ENCODE measurements around the gene LUZP4. TPM values are rescaled to one million over a fixed set of nuclear protein-coding genes. Genes with fewer than 3 reads are reported as not detected.
"Not testable (repeated sequence)": the region's sequence is repeated elsewhere in the genome, so short reads cannot be mapped to it uniquely, and the experiment has no call there.

Gene LUZP4, protein sequence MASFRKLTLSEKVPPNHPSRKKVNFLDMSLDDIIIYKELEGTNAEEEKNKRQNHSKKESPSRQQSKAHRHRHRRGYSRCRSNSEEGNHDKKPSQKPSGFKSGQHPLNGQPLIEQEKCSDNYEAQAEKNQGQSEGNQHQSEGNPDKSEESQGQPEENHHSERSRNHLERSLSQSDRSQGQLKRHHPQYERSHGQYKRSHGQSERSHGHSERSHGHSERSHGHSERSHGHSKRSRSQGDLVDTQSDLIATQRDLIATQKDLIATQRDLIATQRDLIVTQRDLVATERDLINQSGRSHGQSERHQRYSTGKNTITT
- polyA plus RNA-seq (2012; ENCODE audit: insufficient read depth, insufficient read length) = not detected

DNA sequence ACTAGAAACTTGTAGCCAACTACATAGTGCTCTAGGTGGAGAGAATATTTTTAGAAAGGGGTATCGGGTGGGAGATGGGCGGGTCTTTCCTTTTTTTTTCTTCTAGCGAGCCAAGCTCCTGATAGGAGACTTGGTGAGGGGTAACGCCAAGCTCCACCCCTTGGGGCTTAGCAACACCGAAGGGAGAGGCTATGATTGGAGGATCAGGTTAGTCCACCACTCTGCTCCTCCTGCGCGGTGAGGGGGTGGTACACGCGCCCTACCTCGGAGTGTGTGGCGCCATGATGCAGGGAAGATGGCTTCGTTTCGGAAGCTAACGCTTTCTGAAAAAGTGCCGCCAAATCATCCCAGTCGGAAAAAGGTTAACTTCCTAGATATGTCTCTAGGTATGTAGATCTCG, at the start of gene LUZP4:
LUZP4 (plus strand) TSS at position 251 of the 400 bp plus-strand sequence; CDS start at position 296, 45 bp downstream.
- no peak for DNase-seq (ENCODE audit: low read depth, low spot score)

DNA sequence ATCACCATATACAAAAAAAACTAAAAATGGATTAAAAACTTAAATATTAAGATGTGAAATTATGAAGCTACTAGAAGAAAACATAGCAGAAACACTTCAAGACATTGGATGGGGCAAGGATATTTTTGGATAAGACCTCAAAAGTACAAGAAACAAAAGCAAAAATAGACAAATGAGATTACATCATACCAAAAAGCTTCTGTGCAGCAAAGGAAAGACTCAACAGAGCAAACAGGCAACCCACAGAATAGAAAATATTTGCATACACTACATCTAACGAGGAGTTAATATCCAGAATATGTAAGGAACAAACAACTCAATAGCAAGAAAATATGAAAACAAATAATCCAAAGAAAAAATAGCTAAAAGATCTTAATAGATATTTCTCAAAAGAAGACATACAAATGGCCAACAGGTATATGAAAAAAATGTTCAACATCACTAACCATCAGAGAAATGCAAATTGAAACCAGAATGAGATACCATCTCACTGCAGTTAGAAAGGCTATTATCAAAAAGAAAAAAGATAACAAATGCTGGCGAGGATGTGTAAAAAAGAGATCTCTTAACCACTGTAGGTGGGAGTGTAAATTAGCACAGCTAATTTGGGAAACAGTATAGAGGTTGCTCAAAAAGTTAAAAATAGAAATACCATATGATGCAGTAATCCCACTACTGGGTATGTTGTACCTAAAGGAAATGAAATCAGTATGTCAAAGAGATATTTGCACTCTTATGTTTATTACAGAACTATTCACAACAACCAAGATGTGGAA, 37.9 kb upstream of the LUZP4 start:
- no peak for DNase-seq (ENCODE audit: low read depth, low spot score)
- H3K4me3 ChIP-seq (ENCODE audit: low read length) = no peak overlapping the region

More for the DNA sequence above, at the start of gene LUZP4:
- no peak within 1 kb of the TSS for H3K4me3 ChIP-seq (ENCODE audit: low read length)

DNA sequence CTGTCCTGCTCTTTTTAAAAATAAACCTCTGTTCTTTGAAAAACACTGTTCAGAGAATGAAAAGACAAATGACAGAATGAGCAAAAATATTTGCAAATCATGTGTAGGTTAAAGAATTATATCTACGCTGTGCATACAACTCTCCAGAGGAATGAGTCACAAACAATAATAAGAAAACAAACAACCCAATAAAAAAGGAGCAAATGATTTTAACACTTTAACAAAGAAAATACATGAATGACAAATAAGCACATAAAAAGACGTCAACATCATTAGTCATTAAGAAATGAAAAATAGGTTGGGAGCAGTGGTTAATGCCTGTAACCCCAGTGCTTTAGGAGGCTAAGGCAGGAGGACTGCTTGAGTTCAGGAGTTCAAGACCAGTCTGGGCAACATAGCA, 34.5 kb upstream of the LUZP4 start:
- no peak overlapping the region for H3K4me3 ChIP-seq (ENCODE audit: low read length)
- no peak for DNase-seq (ENCODE audit: low read depth, low spot score)

DNA sequence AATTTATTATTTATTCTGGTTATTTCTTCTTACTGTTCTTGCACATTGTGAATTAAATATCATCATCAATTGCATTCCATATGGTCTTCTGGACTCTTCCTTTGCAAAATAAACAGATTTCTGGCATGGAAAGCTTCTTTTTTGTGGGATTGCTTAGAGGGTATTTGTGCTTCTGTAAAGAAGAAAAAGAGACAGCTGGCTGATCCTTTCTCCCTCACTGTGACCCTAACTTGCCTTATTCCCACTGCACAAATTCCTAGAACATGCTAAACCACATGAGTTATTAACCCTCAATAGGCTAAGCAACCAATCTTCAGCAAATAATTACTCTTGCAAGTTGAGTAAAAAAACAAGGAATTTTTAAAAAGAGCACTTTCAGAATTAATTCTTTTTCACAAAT, 31.8 kb upstream of the LUZP4 start:
- H3K4me3 ChIP-seq (ENCODE audit: low read length) = no peak overlapping the region
- DNase-seq (ENCODE audit: low read depth, low spot score) = no peak

DNA sequence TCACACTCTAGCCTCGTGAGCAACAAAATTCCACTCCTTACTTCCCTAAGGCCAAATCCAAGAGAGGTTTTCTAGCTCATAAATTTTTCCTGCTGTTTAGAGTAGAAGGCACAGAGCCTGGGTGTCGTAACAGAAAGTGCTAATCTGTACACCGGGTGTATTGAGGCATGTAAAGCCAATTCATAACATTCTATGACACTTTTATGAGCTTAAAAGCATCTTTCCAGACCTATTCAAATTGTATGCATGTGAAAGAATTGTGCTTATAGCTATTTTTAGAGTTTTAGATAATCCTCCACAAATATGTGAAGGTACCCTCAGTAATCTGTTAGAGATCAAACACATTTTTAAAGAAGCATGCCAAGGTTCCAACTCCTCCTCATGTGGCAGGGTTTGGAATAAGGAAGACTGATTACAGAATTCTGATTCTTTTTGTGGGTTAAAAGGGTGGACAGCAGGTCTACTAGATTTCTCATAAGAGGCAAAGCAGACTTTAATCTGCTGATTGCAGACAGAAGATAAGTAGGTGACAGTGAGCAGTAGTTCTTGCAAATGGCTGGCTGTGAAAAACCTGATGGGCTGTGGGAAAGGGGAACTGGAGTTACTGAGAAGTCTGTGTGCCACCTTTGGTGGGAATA, 30.2 kb upstream of the LUZP4 start:
- DNase-seq (ENCODE audit: low read depth, low spot score) = no peak
- H3K4me3 ChIP-seq (ENCODE audit: low read length) = no peak overlapping the region

DNA sequence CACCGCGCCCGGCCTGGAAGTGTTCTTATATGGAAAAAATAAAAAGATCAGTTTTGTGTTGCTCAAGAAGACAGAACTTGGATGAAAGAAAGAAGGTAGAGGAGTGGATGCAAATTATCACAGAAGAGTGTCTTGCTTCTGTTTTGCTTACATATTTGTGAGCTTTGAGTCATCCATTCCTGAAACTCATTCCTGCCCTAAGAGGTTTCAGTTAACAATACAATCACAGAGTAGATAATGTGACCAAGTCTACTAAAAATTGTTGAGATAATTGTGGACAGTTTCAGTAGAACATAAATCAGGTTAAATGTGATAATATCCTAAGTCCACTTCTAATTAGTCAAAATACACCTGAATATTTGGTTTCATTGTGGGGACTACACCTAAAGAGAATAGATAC, 29.2 kb upstream of the LUZP4 start:
- no peak for DNase-seq (ENCODE audit: low read depth, low spot score)
- no peak overlapping the region for H3K4me3 ChIP-seq (ENCODE audit: low read length)

DNA sequence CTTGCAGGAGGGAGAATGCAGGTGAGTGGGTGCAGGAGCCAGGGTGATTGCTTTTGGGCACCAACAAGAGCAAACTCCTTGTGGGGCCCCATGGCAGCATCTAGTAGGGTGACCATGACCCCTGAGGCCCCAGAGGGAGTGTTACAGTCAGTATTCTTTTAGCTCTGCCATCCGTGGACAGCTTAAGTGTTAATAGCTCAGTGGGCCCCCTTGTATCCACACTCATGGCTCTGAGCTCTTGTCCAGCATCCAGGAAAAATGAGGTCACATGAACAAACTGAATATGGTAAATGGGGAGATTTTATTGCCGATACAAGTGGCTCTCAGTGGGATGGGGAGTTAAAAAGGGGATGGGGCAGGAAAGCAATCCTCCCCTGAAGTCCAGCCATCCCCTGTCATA, 28.4 kb upstream of the LUZP4 start:
- H3K4me3 ChIP-seq (ENCODE audit: low read length) = no peak overlapping the region
- no peak for DNase-seq (ENCODE audit: low read depth, low spot score)

DNA sequence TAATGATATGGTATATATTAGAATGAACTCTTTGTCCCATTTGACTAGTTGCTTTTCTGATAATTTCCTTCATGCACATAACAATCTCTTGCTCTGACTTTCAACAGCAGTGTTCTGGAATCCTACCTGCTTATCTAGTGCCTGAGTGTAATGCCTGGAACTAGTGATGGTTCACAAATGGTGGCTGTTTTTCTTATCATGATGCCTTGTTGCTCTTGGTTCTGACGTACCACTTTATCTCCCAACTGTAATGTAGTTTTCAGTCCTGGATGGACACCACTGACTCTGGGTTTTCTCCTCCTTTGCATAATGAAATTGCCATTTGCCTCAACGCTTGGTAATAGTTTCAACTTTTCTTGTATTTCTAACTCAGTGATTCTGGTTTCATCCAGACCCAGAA, 25.5 kb upstream of the LUZP4 start:
- no peak overlapping the region for H3K4me3 ChIP-seq (ENCODE audit: low read length)
- DNase-seq (ENCODE audit: low read depth, low spot score) = no peak

DNA sequence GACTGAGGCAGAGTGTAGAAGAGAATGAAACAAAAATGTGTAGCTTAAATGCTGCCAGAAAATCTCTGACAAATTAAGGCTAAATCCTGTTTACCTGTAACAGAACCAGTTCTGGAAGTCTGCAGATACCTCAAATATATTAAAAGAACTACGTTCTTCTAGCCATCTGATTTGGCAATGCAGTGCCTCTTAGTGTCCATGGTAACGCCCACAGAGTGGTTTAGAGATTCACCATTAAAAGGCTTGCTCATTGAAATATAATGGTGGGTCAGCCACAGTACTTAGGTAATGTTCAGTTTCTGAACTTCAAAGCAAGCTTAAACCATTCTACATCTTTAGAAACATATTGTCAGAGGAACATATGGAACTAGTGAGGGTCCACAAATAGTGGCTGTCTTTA, 23.2 kb upstream of the LUZP4 start:
- DNase-seq (ENCODE audit: low read depth, low spot score) = no peak
- no peak overlapping the region for H3K4me3 ChIP-seq (ENCODE audit: low read length)

DNA sequence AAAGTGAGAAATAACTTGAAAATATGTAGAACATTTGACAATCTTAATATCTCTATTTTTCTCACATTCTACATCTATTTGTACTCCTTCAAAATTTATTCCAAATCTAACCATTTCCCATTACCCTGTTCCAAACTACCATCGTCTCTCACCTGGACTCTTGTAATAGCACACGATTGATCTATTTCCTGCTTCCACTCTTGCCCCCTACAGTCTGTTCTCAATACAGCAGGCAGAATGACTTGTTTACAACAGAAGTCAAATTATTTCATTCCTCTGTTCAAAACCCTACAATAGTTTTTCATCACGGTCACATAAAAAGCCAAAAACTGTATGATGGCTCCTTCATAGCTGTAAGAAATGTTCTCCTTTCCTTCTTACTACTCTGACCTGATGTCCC, 21.1 kb upstream of the LUZP4 start:
- DNase-seq (ENCODE audit: low read depth, low spot score) = no peak
- no peak overlapping the region for H3K4me3 ChIP-seq (ENCODE audit: low read length)

DNA sequence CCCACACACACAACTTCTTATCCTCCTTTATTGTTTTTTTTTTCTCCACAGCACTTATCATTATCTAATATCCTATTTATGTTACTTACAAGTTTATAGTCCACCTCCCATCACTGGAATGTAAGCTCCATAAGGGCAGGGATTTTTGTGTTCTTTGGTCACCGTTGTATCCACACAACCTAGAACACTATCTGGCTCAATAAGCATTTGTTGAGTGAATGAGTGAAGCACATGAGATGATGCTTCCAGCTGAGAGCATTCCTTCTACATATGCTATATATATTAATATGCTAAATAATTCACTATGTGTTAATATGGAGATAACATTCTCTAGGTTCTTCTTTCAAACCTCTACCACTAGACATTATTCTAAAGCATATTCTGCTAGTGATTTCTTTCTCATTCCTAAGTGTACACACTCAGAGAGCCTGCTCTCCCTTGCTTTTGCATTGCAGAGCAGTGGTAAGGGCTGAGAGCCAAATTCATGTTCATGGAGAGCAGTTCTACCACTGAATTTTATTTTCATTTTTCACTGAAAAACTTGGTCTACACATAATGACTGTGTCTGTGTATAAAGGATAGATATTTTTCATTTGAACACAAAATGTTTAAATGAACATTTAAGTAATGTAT, 20.3 kb upstream of the LUZP4 start:
- DNase-seq (ENCODE audit: low read depth, low spot score) = no peak
- H3K4me3 ChIP-seq (ENCODE audit: low read length) = no peak overlapping the region

DNA sequence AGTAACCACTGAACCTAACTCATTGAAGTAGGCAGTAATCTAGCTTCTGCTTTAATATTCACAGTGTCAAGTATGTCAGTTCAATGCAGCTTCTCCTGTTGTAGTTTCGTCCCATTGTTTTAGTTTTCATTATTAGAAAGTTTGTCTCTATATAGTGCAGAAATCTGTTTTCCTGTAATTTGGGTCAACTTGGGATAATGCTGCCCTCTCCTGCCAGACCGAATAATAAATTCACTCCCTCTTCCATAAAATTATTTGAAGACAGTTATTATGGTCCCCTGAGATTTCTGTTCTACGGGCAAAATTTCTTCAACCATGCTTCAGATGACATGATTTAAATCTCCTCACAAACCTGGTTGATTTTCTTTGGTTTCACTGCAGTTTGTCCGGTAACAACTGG, 4.6 kb upstream of the LUZP4 start:
- H3K4me3 ChIP-seq (ENCODE audit: low read length) = no peak overlapping the region
- DNase-seq (ENCODE audit: low read depth, low spot score) = no peak

DNA sequence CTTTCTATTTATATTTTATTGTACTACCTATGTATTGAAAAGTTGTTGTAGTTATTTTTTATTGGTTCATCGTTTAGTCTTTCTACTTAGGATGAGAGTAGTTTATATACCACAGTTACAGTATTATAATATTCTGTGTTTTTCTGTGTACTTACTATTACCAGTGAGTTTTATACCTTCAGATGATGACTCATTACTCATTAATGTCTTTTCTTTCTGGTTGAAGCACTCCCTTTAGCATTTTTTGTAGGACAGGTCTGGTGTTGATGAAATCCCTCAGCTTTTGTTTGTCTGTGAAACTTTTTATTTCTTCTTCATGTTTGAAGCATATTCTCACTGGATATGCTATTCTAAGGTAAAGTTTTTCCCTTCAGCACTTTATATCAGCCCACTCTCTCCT, 7.7 kb downstream of the LUZP4 start:
- no peak for DNase-seq (ENCODE audit: low read depth, low spot score)
- H3K4me3 ChIP-seq (ENCODE audit: low read length) = no peak overlapping the region

DNA sequence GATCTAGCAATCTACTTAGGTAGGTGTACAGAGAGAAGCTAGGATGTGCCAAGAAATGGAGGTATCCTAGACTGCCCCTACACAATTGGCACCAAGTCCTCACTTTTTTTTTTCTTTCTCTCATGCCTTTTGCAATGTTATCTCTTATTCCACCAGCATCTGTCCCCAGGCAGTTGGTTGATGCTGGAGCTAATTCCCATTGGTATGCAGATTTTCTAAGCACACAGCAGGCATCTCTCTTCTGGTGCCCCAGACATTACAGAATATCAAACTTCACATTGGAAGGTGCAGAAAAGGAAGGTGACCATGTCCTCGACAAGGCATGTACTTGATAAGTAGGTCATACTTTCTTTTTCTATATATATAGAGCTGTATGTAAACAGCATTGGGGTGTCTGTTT, 21.6 kb downstream of the LUZP4 start:
- DNase-seq (ENCODE audit: low read depth, low spot score) = no peak
- no peak overlapping the region for H3K4me3 ChIP-seq (ENCODE audit: low read length)

DNA sequence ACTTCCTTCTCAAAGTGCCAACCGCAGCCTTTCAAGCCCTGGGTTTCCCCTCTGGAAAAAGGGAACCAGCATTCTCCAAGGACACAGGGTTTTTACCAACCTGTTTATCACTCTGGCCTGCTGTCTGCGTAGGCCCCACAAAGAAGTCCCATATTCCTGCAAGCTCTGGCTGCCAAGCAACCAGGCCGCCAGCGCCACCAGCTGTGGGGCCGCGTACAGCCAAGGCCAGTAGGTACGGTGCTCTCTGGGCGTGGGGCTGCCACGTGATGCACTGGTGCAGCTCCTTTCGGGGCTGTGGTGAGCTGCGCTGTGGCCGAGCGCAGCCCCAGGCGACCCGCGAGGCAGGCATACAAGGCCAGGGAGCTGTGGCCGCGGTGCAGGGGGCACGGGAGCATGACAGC, 22.1 kb downstream of the LUZP4 start:
- no peak for DNase-seq (ENCODE audit: low read depth, low spot score)
- no peak overlapping the region for H3K4me3 ChIP-seq (ENCODE audit: low read length)

DNA sequence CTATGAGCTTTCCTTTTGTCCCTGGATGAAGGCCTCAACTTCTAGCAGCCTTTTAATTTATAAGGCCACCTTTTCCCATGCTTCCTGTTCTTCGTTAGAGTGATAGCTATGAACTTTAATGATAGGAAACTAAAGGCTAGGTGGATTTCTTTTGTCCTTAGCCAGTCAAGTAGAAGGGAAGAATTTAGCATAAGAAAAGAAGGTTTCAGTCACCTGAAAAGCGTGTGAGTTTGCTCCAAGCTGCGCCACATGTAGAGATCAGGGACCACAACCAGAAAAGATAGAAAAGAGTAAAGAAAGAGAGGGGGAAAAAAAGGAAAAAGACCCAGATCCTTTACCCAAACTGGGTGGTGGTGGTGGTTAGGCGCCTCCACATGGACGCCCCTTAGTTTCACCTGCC, 28.6 kb downstream of the LUZP4 start:
- no peak overlapping the region for H3K4me3 ChIP-seq (ENCODE audit: low read length)
- DNase-seq (ENCODE audit: low read depth, low spot score) = no peak

DNA sequence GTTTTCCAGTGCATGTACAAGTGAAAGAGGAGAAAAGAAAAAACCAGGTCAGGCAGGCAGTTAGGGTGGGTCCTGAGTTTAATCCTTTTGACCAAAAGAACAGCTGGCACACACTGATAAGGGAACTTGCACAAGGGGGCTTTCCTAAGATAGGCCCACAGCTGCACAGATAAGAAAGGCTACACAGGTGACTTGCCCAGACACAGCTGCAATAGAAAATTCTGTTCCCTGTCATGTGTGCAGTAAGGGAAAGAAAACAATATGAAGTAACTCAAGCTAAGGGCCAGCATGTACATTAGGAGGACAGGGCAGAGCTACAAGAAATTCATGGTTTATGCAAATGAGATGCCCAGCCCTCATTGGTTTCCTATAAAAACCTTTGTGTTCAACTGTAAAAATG, 32.9 kb downstream of the LUZP4 start:
- no peak for DNase-seq (ENCODE audit: low read depth, low spot score)
- H3K4me3 ChIP-seq (ENCODE audit: low read length) = no peak overlapping the region

DNA sequence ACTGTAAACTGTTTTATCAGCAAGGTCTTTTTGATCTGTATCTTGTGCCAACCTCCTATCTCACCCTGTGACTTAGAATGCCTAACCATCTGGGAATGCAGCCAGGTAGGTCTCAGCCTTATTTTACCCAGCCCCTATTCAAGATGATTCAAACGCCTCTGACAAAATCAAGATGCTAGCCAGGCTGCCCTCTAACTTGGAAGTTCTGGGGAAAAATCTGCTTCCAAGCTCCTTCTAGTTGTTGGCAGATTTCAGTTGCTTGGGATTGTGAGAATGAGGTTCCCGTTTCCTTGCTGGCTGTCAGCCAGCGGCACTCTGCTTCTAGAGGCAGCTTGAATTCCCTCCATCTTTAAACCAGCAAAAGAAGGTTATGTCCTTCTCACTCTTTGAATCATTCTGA, 34.7 kb downstream of the LUZP4 start:
- no peak for DNase-seq (ENCODE audit: low read depth, low spot score)
- H3K4me3 ChIP-seq (ENCODE audit: low read length) = no peak overlapping the region

DNA sequence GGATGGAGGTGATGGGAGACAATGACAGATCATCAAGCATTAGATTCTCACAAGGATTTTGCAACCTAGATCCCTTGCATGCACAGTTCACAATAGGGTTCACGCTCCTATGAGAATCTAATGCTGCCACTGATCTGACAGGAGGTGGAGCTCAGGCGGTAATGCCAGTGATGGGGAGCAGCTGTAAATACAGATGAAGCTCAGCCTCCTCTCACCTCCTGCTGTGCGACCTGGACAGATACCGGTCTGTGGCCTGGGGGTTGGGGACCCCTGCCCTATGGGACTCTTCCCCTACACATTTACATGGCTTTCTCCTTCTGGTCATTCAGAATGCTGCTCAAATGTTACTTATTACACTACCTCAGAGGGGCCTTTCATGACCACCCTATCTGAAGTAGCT, 39.8 kb downstream of the LUZP4 start:
- not testable (repeated sequence) for H3K4me3 ChIP-seq (ENCODE audit: low read length); DNase-seq (ENCODE audit: low read depth, low spot score)

All from Jurkat, Clone E6-1 (cell line).